ENCODE results near the gene ZWILCH. TPM values are rescaled to one million over a fixed set of nuclear protein-coding genes. Genes with fewer than 3 reads are reported as not detected.

ZWILCH gene
- polyA plus RNA-seq, 10 donors: 12.0 to 22.6 (median 17.5) TPM

Other genes starting within 250 kb of the ZWILCH start
- 10 to 100 TPM; 21.8 to 40.7 (median 31.3) TPM for gene DIS3L, start 211.8 kb upstream of the ZWILCH start, polyA plus RNA-seq (ENCODE audit: insufficient read length in 10 of 10)
- gene TIPIN, start 148.6 kb upstream of the ZWILCH start, polyA plus RNA-seq (ENCODE audit: insufficient read length in 10 of 10): 10 to 100 TPM in 8 of 10 donors, 1 to 10 TPM in 2; 8.4 to 14.3 (median 12.0) TPM
- gene MAP2K1, start 118.4 kb upstream of the ZWILCH start, polyA plus RNA-seq (ENCODE audit: insufficient read length in 10 of 10): 100 to 1,000 TPM in 8 of 10 donors, 10 to 100 TPM in 2; 95.5 to 148 (median 118) TPM
- gene SNAPC5, start 7.6 kb upstream of the ZWILCH start, polyA plus RNA-seq (ENCODE audit: insufficient read length in 10 of 10): 10 to 100 TPM; 31.4 to 43.2 (median 35.5) TPM
- 1,000 to 10,000 TPM; 5,006 to 6,467 (median 5,868) TPM for gene RPL4, start 471 bp upstream of the ZWILCH start, polyA plus RNA-seq (ENCODE audit: insufficient read length in 10 of 10)
- under 1 TPM; 0.07 to 0.32 (median 0.17) TPM for gene LCTL, start 60.7 kb downstream of the ZWILCH start, polyA plus RNA-seq (ENCODE audit: insufficient read length in 10 of 10)
- 1 to 10 TPM; 2.3 to 9.1 (median 4.3) TPM for gene SMAD6, start 196.9 kb downstream of the ZWILCH start, polyA plus RNA-seq (ENCODE audit: insufficient read length in 10 of 10)

Data from muscle of back (tissue), 10 donors.